Esophagus squamous epithelium (tissue), 5 donors: ENCODE data around the gene SRMS. TPM values are rescaled to one million over a fixed set of nuclear protein-coding genes. Genes with fewer than 3 reads are reported as not detected.

ENCODE experiments used
- DNase-seq: peaks from one replicate; lab custom pipeline; 2025; lab: John Stamatoyannopoulos, UW
- H3K27ac ChIP-seq, 4 donors: fragments of 200-600 bp; sonication (generic); one replicate each; pipeline ENCODE4 v1.5.1; 2016 to 2019; ENCODE audit warnings: mild to moderate bottlenecking in 1 of 4
- H3K27me3 ChIP-seq, 4 donors: fragments of 200-600 bp; sonication (generic); 1 replicate in 3 of 4; 2 replicates in 1 of 4; pipeline versions ENCODE4 v1.5.1 to v1.6.0; 2017 to 2021; ENCODE audit warnings: antibody characterized with exemption in 1 of 4
- H3K36me3 ChIP-seq, 3 donors: fragments of 200-600 bp; sonication (generic); one replicate each; pipeline ENCODE4 v1.5.1; 2016 to 2019
- H3K4me1 ChIP-seq, 3 donors: fragments of 200-600 bp; sonication (generic); one replicate each; pipeline ENCODE4 v1.5.1; 2017 to 2019
- H3K4me3 ChIP-seq, 4 donors: fragments of 200-600 bp; sonication (generic); 1 replicate in 3 of 4; 2 replicates in 1 of 4; pipeline ENCODE4 v1.5.1; 2016 to 2019; ENCODE audit warnings: mild to moderate bottlenecking in 2 of 4, moderate library complexity in 1 of 4
- H3K9me3 ChIP-seq, 3 donors: fragments of 200-600 bp; sonication (generic); one replicate each; pipeline ENCODE4 v1.5.1; 2016 to 2019
- CTCF ChIP-seq, 6 experiments: fragments of 450-650 bp in 4 of 6; fragments of 200-600 bp in 2 of 6; sonication (generic) in 2 of 6; IDR thresholded peaks; one replicate each; pipeline ENCODE4 v1.5.1; 2016 to 2019; ENCODE audit warnings: antibody characterized with exemption in 6 of 6, mild to moderate bottlenecking in 4 of 6, moderate library complexity in 4 of 6
- POLR2A ChIP-seq, 4 donors: fragments of 450-650 bp; IDR thresholded peaks; one replicate each; pipeline ENCODE4 v1.6.1; 2017; ENCODE audit warnings: antibody characterized with exemption in 4 of 4, mild to moderate bottlenecking in 4 of 4, moderate library complexity in 3 of 4
- WGBS, 2 donors: methylation state at CpG; one replicate each; pipeline ENCODE4 v1.1.5; 2018; 5-methylcytosine and 5-hydroxymethylcytosine counted together
- intact Hi-C: fragments of 100-400 bp; cut with DNase I; formaldehyde crosslinking; loops from one replicate; pipeline ENCODE4 v1.15.0; 2022
- total RNA-seq, 4 donors: library from RNA; depleted of rRNA; stranded (reverse); fragments of >200 nt; gene quantifications; one replicate each; pipeline ENCODE4 v1.1.0, GENCODE V29; 2016
- donor health status: DM: yes; HTN: yes; CAD: no.

Gene SRMS
- total RNA-seq, 4 donors from 2014 or later: not detected

GRCh38 chr20:63503524-63503923 is 44.0 kb downstream of the SRMS start:
- Histone ChIP-seq H3K36me3 (no peaks in the 10 kb centered on the region), H3K27ac (no peak overlapping the region), H3K4me1 (peaks cover 5 to 14% (median 12%) of the 10 kb centered on the region in 3 donors), H3K27me3 (peaks cover 0 to 98% (median 7%) of the 10 kb centered on the region in 4 donors), H3K4me3 (no peak overlapping the region), H3K9me3 (peaks cover 0 to 15% (median 0%) of the 10 kb centered on the region in 3 donors)
- intact Hi-C loops: no loop called here
- WGBS, 2 donors: 21 to 33% methylated on average over 2 to 3 of the region's 7 CpGs
- no peak for TF ChIP-seq POLR2A (IDR thresholded peaks at IDR 0.05)
- TF ChIP-seq CTCF (IDR thresholded peaks at IDR 0.05): no peak
- no peak for DNase-seq

- Histone ChIP-seq H3K4me3 (no peak overlapping the region), H3K36me3 (no peaks in the 10 kb centered on the region), H3K9me3 (peaks cover 0 to 15% (median 0%) of the 10 kb centered on the region in 3 donors), H3K27me3 (peaks cover 0 to 98% (median 14%) of the 10 kb centered on the region in 4 donors), H3K4me1 (peaks cover 9 to 22% (median 20%) of the 10 kb centered on the region in 3 donors), H3K27ac (no peak overlapping the region)
- no peak for DNase-seq
- intact Hi-C loops: no loop called here
- no peak for TF ChIP-seq POLR2A (IDR thresholded peaks at IDR 0.05)
- no peak for TF ChIP-seq CTCF (IDR thresholded peaks at IDR 0.05)
- no CpG with 5 or more reads among the region's 15 CpGs for WGBS, 2 donors
These were observed 44.8 kb downstream of the SRMS start for GRCh38 chr20:63502671-63503172.

GRCh38 chr20:63501818-63502670 is 45.5 kb downstream of the SRMS start:
- Histone ChIP-seq H3K4me1 (peaks cover 9 to 24% (median 21%) of the 10 kb centered on the region in 3 donors), H3K36me3 (no peaks in the 10 kb centered on the region), H3K9me3 (peaks cover 0 to 15% (median 0%) of the 10 kb centered on the region in 3 donors), H3K4me3 (no peak overlapping the region), H3K27me3 (peaks cover 0 to 98% (median 15%) of the 10 kb centered on the region in 4 donors), H3K27ac (no peak overlapping the region)
- WGBS, 2 donors: 12 to 27% methylated on average over 10 to 12 of the region's 26 CpGs
- TF ChIP-seq POLR2A (IDR thresholded peaks at IDR 0.05) (no peak), CTCF (IDR thresholded peaks at IDR 0.05) (no peak)
- intact Hi-C loops: no loop called here
- DNase-seq: no peak

GRCh38 chr20:63500902-63501817 is 46.4 kb downstream of the SRMS start:
- Histone ChIP-seq H3K4me3 (no peak overlapping the region), H3K9me3 (peaks cover 0 to 15% (median 0%) of the 10 kb centered on the region in 3 donors), H3K27ac (no peak overlapping the region), H3K27me3 (peaks cover 0 to 99% (median 17%) of the 10 kb centered on the region in 4 donors), H3K36me3 (no peaks in the 10 kb centered on the region), H3K4me1 (peaks cover 14 to 33% (median 26%) of the 10 kb centered on the region in 3 donors)
- intact Hi-C loops: no loop called here
- no peak for DNase-seq
- 75 to 85% methylated on average over 15 of the region's 27 CpGs for WGBS, 2 donors
- TF ChIP-seq CTCF (IDR thresholded peaks at IDR 0.05): no peak
- TF ChIP-seq POLR2A (IDR thresholded peaks at IDR 0.05): no peak
